EH (cell line): ENCODE measurements around the gene TRAPPC3L.

ENCODE experiments used
- DNase-seq: peaks from one replicate; pipeline ENCODE4 v3.0.0-alpha.2; 2015; ENCODE audit warnings: low read depth

TRAPPC3L gene

DNA sequence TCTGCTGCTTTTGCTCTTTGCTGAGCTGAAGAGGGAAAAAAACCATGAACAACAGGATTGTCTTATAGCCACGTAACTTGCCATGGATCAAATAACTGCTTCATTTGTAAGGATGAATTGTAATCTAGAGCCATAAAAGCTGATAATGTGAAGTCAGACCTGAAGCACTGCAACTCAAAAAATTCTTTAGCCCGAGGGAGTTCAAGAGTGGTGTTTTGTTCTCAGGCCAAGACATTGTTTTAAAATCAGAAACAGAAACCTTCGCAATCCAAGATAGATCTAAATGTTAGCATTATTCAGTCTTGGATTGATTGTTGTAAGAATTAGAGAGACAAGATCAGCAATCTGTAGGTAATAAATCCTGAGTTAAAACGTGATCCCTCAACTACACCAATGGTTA lies at the start of gene TRAPPC3L:
TSS of gene TRAPPC3L (minus strand) at position 34 of the 400 bp plus-strand sequence. CDS start 170 bp downstream, outside the sequence.
- DNase-seq: peak; percentile 33

DNA sequence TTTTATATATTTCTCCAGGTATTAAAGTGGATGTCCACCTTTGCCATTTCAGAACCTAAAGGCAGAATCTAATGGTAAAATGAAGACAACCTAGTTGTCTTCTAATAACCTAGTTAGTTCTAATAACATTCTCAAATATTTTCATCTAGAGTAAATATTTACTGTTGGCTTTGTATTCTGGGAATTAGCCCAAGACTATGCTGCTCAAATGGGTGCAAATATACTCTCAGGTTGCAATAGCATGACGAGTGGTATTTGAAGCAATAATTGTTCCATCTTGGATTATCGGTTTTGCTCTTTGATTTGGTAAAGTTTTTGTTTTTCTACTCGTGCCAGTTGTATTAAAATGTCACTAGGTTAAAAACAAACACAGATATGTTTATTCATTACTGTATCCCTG lies 49.8 kb upstream of the TRAPPC3L start:
- no peak for DNase-seq

DNA sequence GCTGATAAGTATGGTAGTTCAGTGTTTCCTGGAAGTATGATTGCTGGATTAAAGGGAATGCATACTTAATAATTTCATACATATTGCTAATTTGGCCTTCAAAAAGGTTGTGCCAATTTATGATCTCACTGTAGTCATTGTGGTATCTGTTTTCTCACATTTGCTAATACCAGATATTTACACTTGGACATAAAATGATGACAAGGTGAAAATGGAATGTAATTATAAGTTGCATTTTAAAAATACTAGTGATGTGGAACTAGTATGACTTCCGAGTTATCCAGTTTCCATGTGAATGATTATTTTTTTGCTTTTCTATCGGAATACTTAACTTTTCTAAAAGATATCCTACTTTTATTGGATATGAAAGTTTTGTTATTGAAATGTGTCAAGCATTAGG lies 41.3 kb upstream of the TRAPPC3L start:
- DNase-seq: no peak

DNA sequence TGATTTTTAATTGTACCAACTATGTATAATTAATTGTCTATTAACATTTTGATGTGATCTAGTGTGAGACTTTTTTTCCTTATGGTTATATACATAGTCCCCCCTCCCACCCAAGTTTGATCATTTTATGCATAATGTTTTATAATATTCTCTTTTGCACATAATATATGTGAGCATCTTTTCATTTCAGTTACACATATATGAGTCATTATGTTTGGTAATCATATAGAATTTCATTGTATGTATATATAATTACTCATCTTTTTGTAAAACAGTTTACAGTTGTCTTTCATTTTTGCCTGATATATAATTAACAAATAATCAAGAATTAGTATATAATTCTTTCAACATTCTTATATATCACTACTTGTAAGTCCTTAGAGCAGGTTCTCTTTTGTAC lies 40.8 kb upstream of the TRAPPC3L start:
- DNase-seq: no peak

DNA sequence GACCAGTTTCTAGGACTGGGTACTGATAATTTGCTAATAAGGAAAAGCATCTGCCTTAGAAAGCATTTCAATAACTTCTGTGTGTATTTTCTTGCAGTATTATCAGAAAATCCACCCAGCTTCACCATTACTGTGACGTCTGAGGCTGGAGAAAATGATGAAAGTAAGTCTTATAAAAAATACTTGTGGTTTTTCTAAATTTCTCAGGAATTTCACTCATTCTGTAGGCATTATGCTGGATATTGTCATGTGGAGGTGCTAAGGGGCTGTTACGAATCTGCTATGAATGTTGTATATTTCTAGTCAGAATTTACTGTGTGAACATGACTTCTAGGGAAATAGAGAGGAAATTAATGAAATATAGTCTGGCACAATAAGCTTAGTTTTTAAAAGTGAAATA lies 34.7 kb upstream of the TRAPPC3L start:
- DNase-seq: peak; percentile 86

DNA sequence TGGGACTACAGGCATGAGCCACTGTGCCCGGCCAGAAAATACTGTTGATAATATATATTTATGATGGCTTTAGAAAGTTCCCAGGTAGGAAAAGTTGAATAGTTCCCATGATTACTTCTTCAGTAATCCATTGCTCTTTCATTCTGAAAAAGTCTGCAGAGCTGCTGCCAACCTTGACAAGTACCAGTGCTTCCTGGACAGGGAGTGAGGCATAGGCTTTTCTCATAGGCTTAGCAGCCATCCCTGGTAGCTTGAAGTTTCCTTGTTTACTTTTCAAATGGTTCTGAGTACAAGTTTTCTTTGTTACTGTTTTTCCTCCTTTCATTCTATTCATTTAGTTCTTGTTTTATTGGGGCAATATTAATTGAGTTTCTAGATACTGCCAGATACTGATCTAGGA lies 33.7 kb upstream of the TRAPPC3L start:
- DNase-seq: peak; percentile 28

DNA sequence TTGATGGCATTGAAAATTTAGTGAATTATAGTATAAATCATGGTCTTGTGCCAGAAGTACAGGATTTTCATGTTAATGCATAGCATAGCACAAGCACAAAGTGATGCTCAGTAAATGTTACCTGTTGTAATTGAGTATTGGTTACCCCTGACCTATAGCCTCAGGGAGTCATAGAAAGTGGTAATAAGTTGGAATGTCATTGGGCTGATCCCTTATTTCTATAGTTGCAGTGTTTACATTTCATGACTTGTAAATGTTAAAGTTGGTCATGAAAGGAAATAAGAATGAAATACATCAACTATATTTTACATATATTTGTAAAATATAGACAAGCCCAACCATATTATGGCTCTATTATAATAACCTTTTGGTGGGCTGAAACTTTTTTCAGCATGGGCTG lies 32.9 kb upstream of the TRAPPC3L start:
- no peak for DNase-seq

DNA sequence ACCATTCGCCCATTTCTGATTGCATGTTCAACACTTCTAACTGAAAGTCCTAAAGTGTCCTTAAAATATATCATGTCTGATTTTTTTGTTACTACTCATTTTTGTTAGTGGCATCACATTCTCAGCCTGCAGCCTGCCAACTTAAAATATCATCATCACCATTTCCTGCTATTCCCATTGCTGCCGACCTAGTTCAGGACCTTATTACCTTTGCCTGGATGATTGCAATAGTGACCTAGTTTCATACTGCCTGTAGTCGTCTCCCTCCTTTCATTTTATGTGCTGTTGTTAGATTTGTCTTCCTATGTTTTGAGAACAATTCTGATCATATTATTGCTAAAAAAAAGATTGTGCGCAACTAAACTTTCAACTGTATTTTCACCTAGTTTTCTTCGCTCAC lies 32.0 kb upstream of the TRAPPC3L start:
- DNase-seq: no peak

DNA sequence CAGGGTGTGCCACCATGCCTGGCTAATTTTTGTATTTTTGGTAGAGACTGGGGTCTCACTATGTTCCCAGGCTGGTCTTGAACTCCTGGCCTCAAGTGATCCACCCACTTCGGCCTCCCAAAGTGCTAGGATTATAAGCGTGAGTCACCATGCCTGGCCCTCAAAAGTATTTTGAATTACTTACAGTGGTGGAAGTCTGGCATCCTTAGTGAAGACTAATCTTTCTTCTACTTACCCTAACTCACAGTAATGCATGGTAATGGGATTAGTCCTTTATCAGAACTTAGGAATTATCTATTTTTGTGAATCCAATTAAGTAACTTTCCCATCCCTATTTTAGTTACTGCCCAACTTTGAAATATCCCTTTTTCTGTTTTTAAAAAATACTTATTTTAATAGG lies 29.7 kb upstream of the TRAPPC3L start:
- DNase-seq: no peak

DNA sequence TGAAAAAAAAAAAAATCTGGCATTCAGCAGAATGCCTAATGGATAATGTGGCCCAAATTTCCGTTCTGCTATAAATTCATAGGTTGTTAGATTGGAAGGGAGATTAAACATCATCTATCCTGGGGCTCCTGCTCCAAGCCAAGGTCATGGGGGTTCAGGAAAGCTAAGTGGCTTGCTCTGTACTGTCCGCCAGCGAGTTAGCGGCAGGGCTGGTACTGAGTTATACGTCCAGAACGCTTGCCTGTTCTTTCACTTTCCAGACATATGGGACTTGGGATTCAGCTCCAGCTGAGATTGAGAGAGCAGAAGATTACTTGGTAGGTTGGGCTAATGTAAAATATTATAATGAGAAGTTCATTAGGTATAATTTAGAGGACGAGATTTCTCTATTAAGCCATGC lies 26.7 kb upstream of the TRAPPC3L start:
- DNase-seq: peak; percentile 62

DNA sequence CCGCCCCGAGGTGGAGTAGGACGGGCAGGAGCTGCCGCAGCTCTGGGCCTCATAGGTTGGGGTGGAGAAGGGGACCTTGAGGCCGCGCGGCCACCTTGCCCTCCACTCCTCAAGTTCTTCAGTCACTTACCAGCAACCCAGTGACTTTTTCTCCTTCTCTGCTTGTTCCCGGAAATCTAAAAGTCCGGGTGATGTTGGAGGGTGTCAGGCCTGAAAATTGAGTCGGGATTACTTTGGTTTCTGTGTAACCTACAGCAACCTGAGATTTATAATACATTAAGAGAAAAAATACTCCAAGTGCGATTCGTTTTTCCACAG lies 26.2 kb upstream of the TRAPPC3L start:
- no peak for DNase-seq

DNA sequence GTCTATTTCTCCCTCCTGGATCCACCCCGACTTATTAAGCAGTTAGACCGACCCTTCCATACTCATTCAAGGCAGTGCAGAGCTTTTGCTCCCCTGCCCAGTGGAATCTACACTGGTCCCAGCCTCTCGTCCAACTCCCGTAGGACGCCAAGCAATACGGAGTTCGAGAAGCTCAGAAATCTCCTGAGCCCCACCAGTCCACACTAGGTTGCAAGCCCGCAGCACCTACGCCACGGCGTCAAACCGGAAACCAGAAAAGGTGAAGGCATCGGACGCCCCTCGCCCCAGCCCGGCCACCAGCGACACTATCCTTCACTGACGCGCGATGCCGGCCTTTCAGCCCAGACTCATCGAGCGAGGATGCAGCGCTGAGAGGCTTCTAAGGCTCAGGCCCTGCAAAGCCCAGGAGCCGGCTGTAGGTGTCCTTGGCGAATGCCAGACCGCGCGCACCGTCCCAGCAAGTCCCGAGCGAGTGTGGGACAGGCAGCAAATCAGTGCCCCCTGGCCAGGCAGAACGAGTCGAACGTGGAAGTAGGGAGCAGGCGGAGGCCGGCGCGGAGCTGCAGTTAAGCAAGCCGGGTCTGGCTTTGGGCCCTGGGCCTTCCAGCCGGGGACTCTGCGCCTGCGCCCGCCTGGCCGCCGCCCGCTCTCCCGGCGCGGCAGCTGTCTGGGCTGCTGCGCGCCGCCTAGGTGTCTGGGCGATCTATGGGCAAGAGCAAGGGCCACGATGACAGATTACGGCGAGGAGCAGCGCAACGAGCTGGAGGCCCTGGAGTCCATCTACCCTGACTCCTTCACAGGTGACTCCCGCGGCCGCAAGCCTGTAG lies 25.6 kb upstream of the TRAPPC3L start, which contains the start of gene RWDD1:
TSS of gene RWDD1 (plus strand) at position 649 of the 827 bp plus-strand sequence. CDS start at position 728, 79 bp downstream.
- peak; percentile 99 for DNase-seq

DNA sequence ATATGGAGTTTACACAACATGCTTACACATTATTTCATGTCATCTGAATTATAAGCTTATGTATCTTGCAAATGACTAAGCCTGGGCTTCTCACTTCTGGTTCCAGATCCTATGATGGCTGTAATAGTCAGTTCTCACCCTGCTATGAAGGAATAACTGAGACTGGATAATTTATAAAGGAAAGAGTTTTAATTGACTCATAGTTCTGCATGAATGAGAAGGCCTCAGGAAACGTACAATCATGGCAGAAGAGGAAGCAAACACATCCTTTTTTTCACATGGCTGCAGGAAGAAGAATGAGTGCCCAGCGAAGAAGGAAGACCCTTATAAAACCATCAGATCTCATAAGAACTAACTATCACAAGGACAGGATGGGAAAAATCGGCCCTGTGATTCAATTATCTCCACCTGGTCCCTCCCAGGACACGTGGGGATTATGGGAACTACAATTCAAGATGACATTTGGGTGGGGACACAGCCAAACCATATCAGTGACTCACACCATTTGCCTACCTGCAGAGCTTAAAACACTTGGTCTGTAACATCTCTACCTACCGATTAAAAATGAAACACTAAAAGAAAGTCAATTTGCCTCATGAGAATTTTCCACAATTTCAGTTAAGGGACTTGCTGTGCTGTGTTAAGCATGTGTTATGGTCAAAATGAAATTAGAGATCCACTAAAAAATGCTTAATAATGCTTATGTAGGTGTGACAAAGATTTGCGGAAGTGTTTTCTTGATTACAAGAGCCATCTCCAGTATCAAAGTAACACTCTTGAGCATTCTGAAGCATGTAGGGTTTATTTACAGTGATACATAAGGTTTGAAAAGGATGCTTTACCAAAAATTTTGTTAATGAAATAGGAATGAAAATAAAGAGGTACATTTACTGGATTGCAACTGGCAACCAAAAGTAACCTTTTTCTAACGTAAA lies 23.6 kb upstream of the TRAPPC3L start:
- DNase-seq: no peak

DNA sequence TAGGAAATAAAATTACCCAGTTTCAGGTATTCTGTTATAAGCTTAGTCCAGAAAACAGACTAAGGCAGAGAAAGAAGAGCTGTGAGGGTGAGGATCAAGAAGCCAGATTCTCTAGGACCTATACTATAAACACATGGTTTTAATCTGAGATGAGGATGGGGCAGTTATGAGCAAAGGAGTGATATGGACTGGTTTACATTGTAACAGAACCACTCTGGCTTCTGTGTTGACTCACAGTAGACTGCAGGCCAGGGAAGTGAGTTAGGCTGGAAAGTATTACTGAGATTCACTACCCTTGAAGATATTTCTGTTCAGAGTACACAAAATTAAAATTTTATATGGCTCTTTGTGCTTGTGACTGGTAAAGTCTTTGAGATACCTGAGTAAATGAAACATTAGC lies 22.6 kb upstream of the TRAPPC3L start:
- DNase-seq: peak; percentile 63

DNA sequence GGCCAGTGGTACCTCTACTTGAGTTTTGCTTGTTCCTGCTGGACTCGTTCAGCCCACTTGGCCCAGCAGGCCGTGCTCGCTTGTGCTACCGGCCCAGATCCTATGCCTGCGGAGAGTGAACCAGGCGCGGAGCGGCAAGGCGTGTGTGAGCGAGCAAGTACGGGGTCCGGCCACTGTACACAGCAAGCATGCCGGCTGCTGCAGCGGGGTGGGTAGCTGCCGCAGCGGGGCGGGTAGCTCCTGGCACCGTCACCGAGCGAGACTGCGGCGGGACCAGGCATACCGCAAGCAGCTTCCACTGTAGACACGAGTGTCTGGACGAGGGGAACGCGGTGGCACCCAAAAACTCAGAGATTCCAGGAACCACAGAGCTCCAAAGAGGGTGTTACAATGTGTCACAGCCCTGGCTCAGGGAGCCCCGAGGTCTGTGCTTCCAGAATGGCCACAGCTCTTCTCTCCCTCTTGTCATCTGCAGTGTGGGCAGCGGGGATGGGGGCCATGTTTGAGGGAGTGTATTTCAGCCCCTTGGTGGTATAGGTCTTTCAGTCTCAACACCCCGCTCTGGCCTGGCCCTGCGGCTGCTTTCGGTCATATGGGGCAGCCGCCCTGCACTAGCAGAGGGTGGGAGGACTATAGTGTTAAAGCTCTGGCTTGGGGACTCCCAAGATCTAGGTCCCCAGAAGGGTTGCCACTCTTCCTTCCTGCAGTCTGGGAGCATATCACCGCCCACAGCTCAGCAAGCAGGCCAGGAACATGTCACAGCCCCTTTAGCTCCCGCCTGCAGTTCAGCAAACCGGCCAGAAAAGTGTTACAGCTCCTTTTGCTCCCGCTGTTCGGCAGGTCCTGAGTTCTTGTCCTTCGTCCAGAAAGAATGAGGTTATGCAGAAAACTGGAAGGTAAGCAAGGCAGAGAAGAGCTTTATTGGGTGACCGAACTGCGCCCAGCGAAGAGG lies 19.7 kb upstream of the TRAPPC3L start:
- peak; percentile 52 for DNase-seq

DNA sequence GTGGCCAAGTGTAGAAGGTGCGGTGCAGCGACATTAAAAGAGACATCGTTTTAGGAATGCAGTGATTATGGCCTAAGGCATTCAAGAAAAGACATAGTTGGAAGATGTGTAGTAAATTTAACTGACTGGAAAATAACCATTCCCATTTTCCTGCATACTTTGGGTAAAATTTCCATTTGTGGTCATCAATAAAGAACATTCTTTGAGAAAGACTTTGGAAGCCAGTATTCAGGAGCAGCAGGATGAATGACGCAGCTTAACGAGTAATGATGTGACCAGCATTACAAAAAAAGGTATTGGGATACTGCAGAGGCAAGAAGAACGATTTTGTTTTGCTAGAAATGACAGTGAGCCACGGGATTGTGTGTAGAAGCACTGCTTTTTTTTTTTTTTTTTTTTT lies 18.8 kb upstream of the TRAPPC3L start:
- DNase-seq: peak; percentile 90

DNA sequence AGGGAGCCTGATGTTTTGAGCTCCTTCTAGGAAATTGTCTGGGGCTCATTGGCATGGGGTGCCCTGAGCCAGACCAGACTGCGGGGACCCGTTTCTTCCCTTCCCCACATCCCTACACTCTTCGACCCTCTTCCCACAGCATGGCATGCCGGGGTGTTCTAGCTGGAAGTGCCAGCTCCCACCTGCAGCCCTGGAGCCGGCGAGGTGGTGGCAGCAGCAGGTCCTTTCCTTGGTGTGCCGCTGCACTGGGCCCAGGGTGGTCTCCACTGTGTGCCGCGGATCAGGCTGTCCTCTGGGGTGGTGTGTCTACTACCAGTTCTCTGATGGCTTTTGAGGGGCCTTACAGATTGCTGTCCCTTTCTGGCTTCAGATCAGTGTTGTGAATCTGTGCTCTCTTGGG lies 18.3 kb upstream of the TRAPPC3L start:
- DNase-seq: no peak

DNA sequence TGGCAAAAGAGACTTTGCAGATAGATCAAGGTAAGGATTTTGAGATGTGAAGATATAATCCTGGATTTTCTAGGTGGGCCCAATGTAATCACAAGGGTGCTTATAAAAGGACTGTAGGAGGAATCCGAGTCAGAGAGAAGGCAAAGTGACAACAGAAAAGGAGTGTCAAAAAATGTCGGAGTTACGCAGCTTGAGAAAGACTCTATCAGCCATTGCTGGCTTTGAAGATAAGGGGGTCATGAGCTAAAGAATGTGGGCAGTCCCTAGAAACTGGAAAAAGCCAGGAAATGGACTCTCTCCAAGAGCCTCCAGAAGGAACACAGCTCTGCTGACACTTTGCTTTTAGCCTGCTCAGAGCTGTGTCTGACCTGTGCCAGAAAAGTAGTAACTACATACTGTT lies 17.1 kb upstream of the TRAPPC3L start:
- DNase-seq: peak; percentile 41

DNA sequence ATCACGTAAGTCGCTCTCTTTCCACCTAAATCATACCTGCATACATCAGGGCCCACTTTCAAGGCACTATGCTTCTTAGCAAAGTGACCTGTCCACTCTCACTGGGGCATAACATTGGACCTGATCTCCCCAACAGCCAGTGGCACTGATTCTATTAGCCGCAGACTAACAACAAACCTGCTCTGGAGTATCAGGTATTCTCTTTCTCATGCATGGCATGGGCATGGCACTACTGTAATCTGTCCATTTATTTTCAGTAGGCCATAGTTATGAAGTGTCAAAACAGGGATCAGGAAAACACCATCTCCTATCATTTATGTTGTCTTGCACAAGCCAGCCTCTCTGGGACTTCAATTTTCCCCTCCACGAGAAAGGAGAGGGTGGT lies 16.5 kb upstream of the TRAPPC3L start:
- DNase-seq: no peak

DNA sequence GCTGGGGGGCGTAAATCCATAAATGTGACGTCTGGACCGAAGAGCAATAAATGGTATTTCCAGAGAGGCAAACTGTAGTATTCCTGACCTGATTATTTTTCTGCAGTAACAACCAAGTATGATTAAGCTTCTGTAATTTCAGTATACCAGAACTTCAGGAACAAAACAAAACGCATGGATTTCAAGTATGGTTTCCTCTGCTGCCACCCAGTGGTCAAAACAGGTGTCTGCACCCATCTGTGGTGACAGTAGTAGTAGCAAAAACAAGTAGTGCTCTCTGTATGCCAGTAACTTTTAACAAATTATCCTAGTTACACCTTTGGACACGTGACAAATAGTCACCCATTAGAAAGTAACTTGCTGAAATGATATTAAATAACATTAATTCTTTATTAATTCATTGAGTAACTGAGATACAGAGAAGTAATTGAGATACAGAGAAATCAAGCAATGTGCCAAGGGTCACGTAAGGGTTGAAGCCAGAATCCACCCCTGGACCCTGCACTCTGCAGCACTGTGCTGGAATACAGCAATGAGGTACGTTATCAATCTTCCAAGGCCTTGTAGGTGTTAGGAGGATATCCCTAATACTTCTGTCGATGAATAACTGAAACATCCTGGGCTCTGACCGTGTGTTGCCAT lies 16.0 kb upstream of the TRAPPC3L start:
- DNase-seq: peak; percentile 79

DNA sequence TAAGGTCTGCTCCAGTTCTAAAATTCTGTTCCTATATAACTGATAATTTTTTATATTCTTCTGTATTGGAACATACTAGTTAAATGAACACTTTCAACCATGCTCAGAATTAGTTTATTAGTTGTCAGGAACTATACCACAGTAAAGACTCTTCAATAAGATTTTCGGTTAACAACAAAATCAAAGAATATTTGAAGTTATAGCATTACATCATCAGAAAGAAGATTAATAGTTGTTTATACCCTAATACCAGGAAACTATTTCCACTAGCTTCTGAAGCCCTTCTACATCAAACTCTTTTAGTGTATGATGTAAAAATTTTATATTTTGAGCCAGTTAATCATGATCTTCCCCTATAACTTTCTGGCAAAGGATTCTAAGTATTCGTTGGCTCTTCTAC lies 14.6 kb upstream of the TRAPPC3L start:
- no peak for DNase-seq
